Hepatocyte (in vitro differentiated cells): Measurements from ENCODE around the gene GTF3A. TPM values are rescaled to one million over a fixed set of nuclear protein-coding genes. Genes with fewer than 3 reads are reported as not detected.

Source experiments
- DNase-seq: peaks from one replicate; pipeline ENCODE4 v3.0.0-alpha.2; 2016; ENCODE audit warnings: low spot score
- H2AFZ ChIP-seq: fragments of 200-600 bp; sonication (generic); 2 replicates; pipeline ENCODE4 v1.6.0; 2016; ENCODE audit warnings: antibody characterized with exemption, mild to moderate bottlenecking
- H3K27ac ChIP-seq: fragments of 200-600 bp; sonication (generic); 2 replicates; pipeline ENCODE4 v1.5.1; 2016; ENCODE audit warnings: mild to moderate bottlenecking
- H3K27me3 ChIP-seq: fragments of 200-600 bp; sonication (generic); 2 replicates; pipeline ENCODE4 v1.6.1; 2016
- H3K36me3 ChIP-seq: fragments of 200-600 bp; sonication (generic); replicated peaks from 2 replicates; pipeline ENCODE4 v1.5.1; 2016; ENCODE audit warnings: low read depth; ENCODE audit not compliant: insufficient read depth
- H3K4me1 ChIP-seq: fragments of 200-600 bp; sonication (generic); 2 replicates; pipeline ENCODE4 v1.5.1; 2016; ENCODE audit warnings: mild to moderate bottlenecking, moderate library complexity; ENCODE audit not compliant: insufficient read depth
- H3K4me2 ChIP-seq: fragments of 200-600 bp; sonication (generic); 2 replicates; pipeline ENCODE4 v1.6.0; 2016
- H3K4me3 ChIP-seq: fragments of 200-600 bp; sonication (generic); 2 replicates; pipeline ENCODE4 v1.5.1; 2016; ENCODE audit warnings: mild to moderate bottlenecking
- H3K79me2 ChIP-seq: fragments of 200-600 bp; sonication (generic); 2 replicates; pipeline ENCODE4 v1.6.0; 2017; ENCODE audit warnings: mild to moderate bottlenecking
- H3K9me2 ChIP-seq: fragments of 200-600 bp; sonication (generic); replicated peaks from 2 replicates; pipeline ENCODE4 v1.6.0; 2017; ENCODE audit warnings: mild to moderate bottlenecking; ENCODE audit not compliant: insufficient read depth
- H3K9me3 ChIP-seq: fragments of 200-600 bp; sonication (generic); 2 replicates; pipeline ENCODE4 v1.5.1; 2016; ENCODE audit warnings: low read depth, mild to moderate bottlenecking
- H4K20me1 ChIP-seq: fragments of 200-600 bp; sonication (generic); 2 replicates; pipeline ENCODE4 v1.6.0; 2016; ENCODE audit warnings: mild to moderate bottlenecking; ENCODE audit not compliant: insufficient read depth, poor library complexity, severe bottlenecking
- EZH2 ChIP-seq: fragments of 200-600 bp; sonication (generic); IDR thresholded peaks from 2 replicates; pipeline ENCODE4 v1.6.1; 2016; ENCODE audit warnings: antibody characterized with exemption, mild to moderate bottlenecking, borderline replicate concordance
- EZH2phosphoT487 ChIP-seq: fragments of 200-600 bp; sonication (generic); IDR thresholded peaks from one replicate; pipeline ENCODE4 v1.6.1; 2018; ENCODE audit warnings: antibody characterized with exemption, mild to moderate bottlenecking, low read depth, moderate library complexity; ENCODE audit not compliant: unreplicated experiment, severe bottlenecking
- WGBS: methylation state at CpG from one replicate; pipeline ENCODE4 v1.1.6; 2016; ENCODE audit warnings: low lambda C conversion rate; ENCODE audit errors: missing lambda C conversion rate; 5-methylcytosine and 5-hydroxymethylcytosine counted together
- polyA plus RNA-seq: library from polyadenylated mRNA; unstranded; fragments of >200 nt; fragmentation: Nextera tagmentation; extraction: Ambion mirVana; gene quantifications from 2 replicates; pipeline ENCODE4 v1.2.1, GENCODE V29; 2016
- total RNA-seq: library from RNA; depleted of rRNA; stranded (reverse); fragments of >200 nt; gene quantifications from 2 replicates; pipeline ENCODE4 v1.2.3, GENCODE V29; 2014
- TF ChIP-seq, protein P1 (sequence below): fragments of 200-600 bp; sonication (generic); IDR thresholded peaks from 2 replicates; pipeline ENCODE4 v1.5.1; 2016; ENCODE audit warnings: antibody characterized with exemption, mild to moderate bottlenecking; ENCODE audit not compliant: poor library complexity

The GTF3A gene
- total and polyA plus RNA-seq, 2 experiments from 2014 or later = 77.1 to 121 TPM

GRCh38 chr13:27428160-27428559 is 3.7 kb downstream of the GTF3A start:
- H3K36me3 ChIP-seq = no peaks in the 10 kb centered on the region
- WGBS = 82% methylated on average over 5 of the region's 5 CpGs

DNA sequence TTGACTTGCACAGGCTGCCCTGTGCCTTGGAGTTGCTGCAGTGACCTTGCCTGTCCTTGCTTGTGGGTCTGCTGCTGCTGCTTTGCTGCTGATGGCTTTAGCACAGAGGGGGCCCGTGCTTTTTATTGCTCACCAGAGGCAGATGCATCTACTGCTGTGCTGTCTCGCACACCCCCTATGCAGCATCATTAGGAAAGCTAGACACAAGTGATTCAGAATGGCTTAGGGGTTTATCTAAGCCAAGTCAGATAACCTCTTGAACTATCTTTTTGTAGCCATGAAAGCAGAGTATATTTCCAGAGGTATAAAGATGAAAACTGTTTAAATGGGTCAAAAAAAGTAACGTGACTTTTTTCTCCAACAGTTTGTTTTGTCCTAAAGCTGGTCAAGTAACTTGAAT is 7.8 kb downstream of the GTF3A start:
- no peaks in the 10 kb centered on the region for H3K36me3 ChIP-seq
- no peak overlapping the region for H2AFZ ChIP-seq
- DNase-seq = no peak
- H3K9me3 ChIP-seq = no peaks in the 10 kb centered on the region
- 58% methylated on average over 3 of the region's 3 CpGs for WGBS
- TF ChIP-seq EZH2phosphoT487 (no peak), EZH2 (no peak)
- H3K4me2 ChIP-seq = no peak overlapping the region
- no peaks in the 10 kb centered on the region for H3K4me1 ChIP-seq
- no peaks in the 10 kb centered on the region for H3K27me3 ChIP-seq
- no peaks in the 10 kb centered on the region for H3K9me2 ChIP-seq
- no peaks in the 10 kb centered on the region for H4K20me1 ChIP-seq
- H3K27ac ChIP-seq = no peak overlapping the region
- no peak overlapping the region for H3K4me3 ChIP-seq
- peaks cover 3% of the 10 kb centered on the region for H3K79me2 ChIP-seq

More at GRCh38 chr13:27428160-27428559, 3.7 kb downstream of the GTF3A start:
- peaks cover 3% of the 10 kb centered on the region for H4K20me1 ChIP-seq
- no peaks in the 10 kb centered on the region for H3K9me2 ChIP-seq
- H3K79me2 ChIP-seq = peaks cover 27% of the 10 kb centered on the region
- no peak overlapping the region for H2AFZ ChIP-seq
- no peak for TF ChIP-seq EZH2
- TF ChIP-seq EZH2phosphoT487 = no peak
- TF ChIP-seq, protein P1, sequence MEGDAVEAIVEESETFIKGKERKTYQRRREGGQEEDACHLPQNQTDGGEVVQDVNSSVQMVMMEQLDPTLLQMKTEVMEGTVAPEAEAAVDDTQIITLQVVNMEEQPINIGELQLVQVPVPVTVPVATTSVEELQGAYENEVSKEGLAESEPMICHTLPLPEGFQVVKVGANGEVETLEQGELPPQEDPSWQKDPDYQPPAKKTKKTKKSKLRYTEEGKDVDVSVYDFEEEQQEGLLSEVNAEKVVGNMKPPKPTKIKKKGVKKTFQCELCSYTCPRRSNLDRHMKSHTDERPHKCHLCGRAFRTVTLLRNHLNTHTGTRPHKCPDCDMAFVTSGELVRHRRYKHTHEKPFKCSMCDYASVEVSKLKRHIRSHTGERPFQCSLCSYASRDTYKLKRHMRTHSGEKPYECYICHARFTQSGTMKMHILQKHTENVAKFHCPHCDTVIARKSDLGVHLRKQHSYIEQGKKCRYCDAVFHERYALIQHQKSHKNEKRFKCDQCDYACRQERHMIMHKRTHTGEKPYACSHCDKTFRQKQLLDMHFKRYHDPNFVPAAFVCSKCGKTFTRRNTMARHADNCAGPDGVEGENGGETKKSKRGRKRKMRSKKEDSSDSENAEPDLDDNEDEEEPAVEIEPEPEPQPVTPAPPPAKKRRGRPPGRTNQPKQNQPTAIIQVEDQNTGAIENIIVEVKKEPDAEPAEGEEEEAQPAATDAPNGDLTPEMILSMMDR = no peak
- H3K4me1 ChIP-seq = peaks cover 26% of the 10 kb centered on the region
- H3K4me3 ChIP-seq = no peak overlapping the region
- no peaks in the 10 kb centered on the region for H3K9me3 ChIP-seq
- H3K4me2 ChIP-seq = no peak overlapping the region
- no peak overlapping the region for H3K27ac ChIP-seq
- H3K27me3 ChIP-seq = no peaks in the 10 kb centered on the region
- DNase-seq = no peak

- Histone ChIP-seq H3K4me1 (no peaks in the 10 kb centered on the region), H2AFZ (no peak overlapping the region), H3K9me2 (no peaks in the 10 kb centered on the region), H4K20me1 (no peaks in the 10 kb centered on the region), H3K79me2 (no peaks in the 10 kb centered on the region), H3K27me3 (no peaks in the 10 kb centered on the region), H3K27ac (no peak overlapping the region), H3K4me3 (no peak overlapping the region), H3K36me3 (no peaks in the 10 kb centered on the region), H3K4me2 (no peak overlapping the region), H3K9me3 (no peaks in the 10 kb centered on the region)
- WGBS = 95% methylated on average over 12 of the region's 12 CpGs
- no peak for DNase-seq
- no peak for TF ChIP-seq EZH2
- TF ChIP-seq, protein P1 = no peak
- TF ChIP-seq EZH2phosphoT487 = no peak
Observed at GRCh38 chr13:27432611-27433210, 8.3 kb downstream of the GTF3A start.

DNA sequence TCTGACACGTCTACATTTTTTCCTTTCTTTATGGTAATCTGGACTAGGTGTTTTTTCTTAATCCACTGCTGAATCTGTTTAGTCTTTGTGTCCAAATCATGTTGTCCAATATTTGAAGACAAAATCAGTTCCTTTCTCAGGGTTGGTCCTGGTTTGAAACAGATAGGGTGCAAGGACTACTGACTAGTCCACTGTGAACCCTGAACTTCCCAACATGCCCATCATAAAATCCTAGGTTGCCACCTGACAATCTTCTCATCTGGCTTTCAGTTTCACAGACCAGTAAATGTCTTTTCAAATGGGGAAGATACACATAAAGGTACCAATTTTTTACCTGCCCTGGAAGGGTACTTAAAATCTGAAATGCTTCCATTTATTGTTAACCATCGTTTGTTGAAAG is 12.7 kb downstream of the GTF3A start:
- WGBS = 97% methylated on average over 2 of the region's 2 CpGs
- Histone ChIP-seq H3K4me1 (peaks cover 7% of the 10 kb centered on the region), H3K4me2 (no peak overlapping the region), H2AFZ (no peak overlapping the region), H3K9me3 (no peaks in the 10 kb centered on the region), H3K9me2 (no peaks in the 10 kb centered on the region), H3K27ac (no peak overlapping the region), H4K20me1 (no peaks in the 10 kb centered on the region), H3K79me2 (peaks cover 5% of the 10 kb centered on the region), H3K27me3 (no peaks in the 10 kb centered on the region), H3K4me3 (no peak overlapping the region), H3K36me3 (no peaks in the 10 kb centered on the region)
- TF ChIP-seq, protein P1 = no peak
- TF ChIP-seq EZH2phosphoT487 (no peak), EZH2 (no peak)
- no peak for DNase-seq
